Right lobe of liver (tissue), 6 donors: ENCODE data around the gene ALDH1L1. TPM values are rescaled to one million over a fixed set of nuclear protein-coding genes. Genes with fewer than 3 reads are reported as not detected.

Source experiments
- ATAC-seq, 4 donors: fragments of 200-7000 bp; cut with Tn5 transposase; one replicate each; pipeline ENCODE4 v1.9.1; 2020; ENCODE audit warnings: mild to moderate bottlenecking in 4 of 4, moderate library complexity in 4 of 4
- DNase-seq, 3 donors: peaks; one replicate each; pipeline ENCODE4 v3.0.0-alpha.2; 2020
- H3K27ac ChIP-seq, 3 donors: fragments of 200-600 bp; one replicate each; pipeline ENCODE4 v1.8.0; 2022
- H3K27me3 ChIP-seq, 2 donors: fragments of 200-600 bp; one replicate each; pipeline ENCODE4 v1.8.0; 2022
- H3K36me3 ChIP-seq, 4 donors: fragments of 200-600 bp; sonication (generic) in 1 of 4; one replicate each; pipeline versions ENCODE4 v1.5.1 to v1.8.0; 2017 to 2022; ENCODE audit warnings: control low read depth in 1 of 4
- H3K4me1 ChIP-seq, 4 donors: fragments of 200-600 bp; sonication (generic) in 1 of 4; one replicate each; pipeline versions ENCODE4 v1.5.1 to v1.8.0; 2017 to 2022; ENCODE audit warnings: control low read depth in 1 of 4
- H3K4me3 ChIP-seq, 3 donors: fragments of 200-600 bp; one replicate each; pipeline ENCODE4 v1.8.0; 2022
- H3K9me3 ChIP-seq, 4 donors: fragments of 200-600 bp; sonication (generic) in 1 of 4; one replicate each; pipeline versions ENCODE4 v1.5.1 to v1.8.0; 2017 to 2022; ENCODE audit warnings: control low read depth in 1 of 4
- CTCF ChIP-seq, 4 donors: fragments of 200-600 bp in 3 of 4; fragments of 450-650 bp in 1 of 4; IDR thresholded peaks; one replicate each; pipeline versions ENCODE4 v1.5.1 to v1.8.0; 2016 to 2022; ENCODE audit warnings: antibody characterized with exemption in 4 of 4, mild to moderate bottlenecking in 2 of 4
- POLR2A ChIP-seq: fragments of 450-650 bp; IDR thresholded peaks from one replicate; pipeline ENCODE4 v1.6.1; 2017; ENCODE audit warnings: antibody characterized with exemption, mild to moderate bottlenecking
- WGBS: methylation state at CpG from one replicate; pipeline ENCODE4 v1.1.6; 2018; ENCODE audit warnings: low coverage, low lambda C conversion rate; ENCODE audit not compliant: insufficient coverage; ENCODE audit errors: missing lambda C conversion rate; 5-methylcytosine and 5-hydroxymethylcytosine counted together
- intact Hi-C, 2 donors: fragments of 100-400 bp; cut with DNase I; formaldehyde crosslinking; loops; one replicate each; pipeline versions ENCODE4 v1.11.2 to v1.14.1; 2022
- total RNA-seq, 6 experiments: library from RNA; depleted of rRNA in 2 of 6; stranded (reverse); fragments of >200 nt in 2 of 6; fragmentation: NEBNext Ultra II Directional in 3 of 6; extraction: Animal tissue kit (Norgen Biotek cat#: 25700) in 3 of 6; gene quantifications; one replicate each; pipeline versions ENCODE4 v1.1.0 to v1.2.4, GENCODE V29; 2016 to 2023
- donor health status: DM: no; HTN: yes; CAD: no.
- donor health status: DM: no; HTN: no; CAD: no.
- donor health status: DM: no; HTN: no; CAD: no.
- donor health status: DM: no; HTN: yes; CAD: no.
- donor health status: DM: no; HTN: yes; CAD: no.

The ALDH1L1 gene
- total RNA-seq, 6 experiments from 2014 or later, result 94.9 to 962 (median 353) TPM

- intact Hi-C loops, result no loop called here
- Histone ChIP-seq H3K27me3 (no peaks in the 10 kb centered on the region), H3K27ac (no peak overlapping the region), H3K9me3 (no peaks in the 10 kb centered on the region), H3K36me3 (no peaks in the 10 kb centered on the region), H3K4me1 (no peaks in the 10 kb centered on the region), H3K4me3 (no peak overlapping the region)
- DNase-seq (no peak), ATAC-seq (no peak)
- WGBS, result 90% methylated on average over 5 of the region's 5 CpGs
- no peak for TF ChIP-seq POLR2A
- TF ChIP-seq CTCF (IDR thresholded peaks at IDR 0.05), result no peak
Measured at GRCh38 chr3:126080970-126081369, 99.4 kb downstream of the ALDH1L1 start.

- WGBS, result 76% methylated on average over 4 of the region's 4 CpGs
- no peak for DNase-seq
- intact Hi-C loops, result no loop called here
Measured at GRCh38 chr3:126078866-126079265, 101.5 kb downstream of the ALDH1L1 start.

GRCh38 chr3:126077754-126078153 is 102.6 kb downstream of the ALDH1L1 start:
- TF ChIP-seq CTCF (IDR thresholded peaks at IDR 0.05), result no peak
- no peak for TF ChIP-seq POLR2A
- WGBS, result 83% methylated on average over 2 of the region's 11 CpGs
- no peak for ATAC-seq

More at GRCh38 chr3:126078866-126079265, 101.5 kb downstream of the ALDH1L1 start:
- Histone ChIP-seq H3K36me3 (no peaks in the 10 kb centered on the region), H3K9me3 (no peaks in the 10 kb centered on the region), H3K4me3 (no peak overlapping the region), H3K27ac (no peak overlapping the region), H3K27me3 (no peaks in the 10 kb centered on the region), H3K4me1 (no peaks in the 10 kb centered on the region)
- no peak for ATAC-seq
- TF ChIP-seq CTCF (IDR thresholded peaks at IDR 0.05) (no peak), POLR2A (no peak)

GRCh38 chr3:126076140-126076539 is 104.2 kb downstream of the ALDH1L1 start:
- intact Hi-C loops, result no loop called here
- TF ChIP-seq POLR2A (no peak), CTCF (IDR thresholded peaks at IDR 0.05) (no peak)
- Histone ChIP-seq H3K4me1 (no peaks in the 10 kb centered on the region), H3K4me3 (no peak overlapping the region), H3K27ac (no peak overlapping the region), H3K27me3 (no peaks in the 10 kb centered on the region), H3K9me3 (no peaks in the 10 kb centered on the region), H3K36me3 (no peaks in the 10 kb centered on the region)
- no peak for DNase-seq
- ATAC-seq, result no peak

More at GRCh38 chr3:126077754-126078153, 102.6 kb downstream of the ALDH1L1 start:
- no peak overlapping the region for H3K27ac ChIP-seq
- no peak for DNase-seq
- H3K27me3 ChIP-seq, result no peaks in the 10 kb centered on the region
- no peak overlapping the region for H3K4me3 ChIP-seq
- intact Hi-C loops, result no loop called here
- no peaks in the 10 kb centered on the region for H3K4me1 ChIP-seq
- H3K36me3 ChIP-seq, result no peaks in the 10 kb centered on the region
- no peaks in the 10 kb centered on the region for H3K9me3 ChIP-seq

- H3K4me3 ChIP-seq, result no peak overlapping the region
- DNase-seq, result no peak
- no peak overlapping the region for H3K27ac ChIP-seq
- ATAC-seq, result no peak
- intact Hi-C loops, result no loop called here
- H3K4me1 ChIP-seq, result no peaks in the 10 kb centered on the region
- 100% methylated on average over 1 of the region's 10 CpGs for WGBS
- no peak for TF ChIP-seq CTCF (IDR thresholded peaks at IDR 0.05)
- no peak for TF ChIP-seq POLR2A
- H3K27me3 ChIP-seq, result no peaks in the 10 kb centered on the region
- no peaks in the 10 kb centered on the region for H3K9me3 ChIP-seq
- H3K36me3 ChIP-seq, result no peaks in the 10 kb centered on the region
Measured at GRCh38 chr3:126070146-126070545, 110.2 kb downstream of the ALDH1L1 start.
